Fibroblast of upper back skin (primary cell): Measurements from ENCODE around the gene PARD6G.
A peak's percentile ranks its signal among the peaks of the same experiment; 100 is the strongest.

Experiments
- DNase-seq: peaks from one replicate; pipeline ENCODE4 v3.0.0-alpha.2; 2013

PARD6G gene

DNA sequence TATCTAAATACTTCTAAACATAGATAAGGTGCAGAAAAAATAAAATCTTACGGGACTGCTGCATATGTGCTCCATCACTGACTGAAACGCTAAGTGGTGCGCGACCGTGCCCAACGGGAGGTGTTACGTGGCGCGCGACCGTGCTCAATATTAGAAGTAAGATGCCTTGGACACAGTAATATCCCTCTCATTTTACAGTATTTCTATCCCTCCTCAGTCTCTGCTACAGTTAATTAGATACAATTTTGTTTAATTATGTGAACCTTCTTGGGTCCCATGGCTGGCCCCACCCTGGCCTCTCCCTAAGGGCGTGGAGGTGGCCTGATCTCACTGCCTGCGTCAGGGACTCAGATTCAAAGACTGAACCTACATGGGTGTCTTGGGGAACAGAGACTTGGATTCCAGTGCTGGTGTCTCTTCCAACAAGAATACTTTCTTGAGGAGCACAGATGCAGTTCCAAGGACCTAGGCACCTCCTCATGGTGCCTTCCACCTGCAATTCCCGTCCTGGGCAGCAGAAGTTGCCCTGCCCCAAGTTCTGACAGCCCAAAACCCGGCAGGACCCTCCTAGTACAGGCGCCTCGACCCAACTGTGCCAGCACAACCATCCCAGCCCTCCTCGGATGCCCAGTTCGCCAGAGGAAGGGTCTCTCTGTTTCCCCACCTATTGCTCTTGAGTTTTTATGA lies 59.2 kb downstream of the PARD6G start:
- DNase-seq, result no peak

DNA sequence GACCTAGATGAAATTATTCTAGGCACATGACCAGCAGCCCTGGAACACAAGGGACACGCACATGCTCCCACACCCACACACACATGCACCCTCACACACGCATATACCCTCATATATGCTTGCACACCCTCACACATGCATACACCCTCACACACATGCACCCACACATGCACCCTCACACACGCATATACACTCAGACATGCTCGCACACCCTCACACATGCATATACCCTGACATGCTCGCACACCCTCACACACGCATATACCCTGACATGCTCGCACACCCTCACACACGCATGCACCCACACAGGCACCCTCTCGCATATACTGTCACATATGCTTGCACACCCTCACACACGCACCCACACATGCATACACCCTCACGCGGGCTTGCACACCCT lies 61.8 kb downstream of the PARD6G start:
- DNase-seq, result no peak

DNA sequence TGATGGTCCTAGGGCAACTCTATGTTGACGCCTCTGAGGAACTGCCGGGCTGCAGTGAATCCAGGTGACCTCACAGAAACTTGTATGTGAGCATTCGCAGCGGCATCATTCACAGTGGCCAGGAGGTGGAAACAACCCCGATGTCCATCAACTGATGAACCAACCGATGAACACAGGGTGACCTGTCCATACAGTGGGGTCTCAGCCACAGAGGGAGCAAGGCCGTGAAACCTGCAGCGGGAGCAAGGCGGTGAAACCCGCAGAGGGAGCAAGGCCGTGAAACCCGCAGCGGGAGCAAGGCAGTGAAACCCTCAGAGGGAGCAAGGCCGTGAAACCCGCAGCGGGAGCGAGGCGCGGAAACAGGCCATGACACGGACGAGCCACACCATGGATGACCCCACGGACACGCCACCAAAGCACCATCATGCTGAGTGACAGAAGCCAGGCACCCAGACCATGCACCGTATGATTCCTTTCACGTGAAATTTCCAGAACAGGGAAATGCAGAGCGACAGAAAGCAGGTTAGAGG lies 63.0 kb downstream of the PARD6G start:
- DNase-seq, result no peak

DNA sequence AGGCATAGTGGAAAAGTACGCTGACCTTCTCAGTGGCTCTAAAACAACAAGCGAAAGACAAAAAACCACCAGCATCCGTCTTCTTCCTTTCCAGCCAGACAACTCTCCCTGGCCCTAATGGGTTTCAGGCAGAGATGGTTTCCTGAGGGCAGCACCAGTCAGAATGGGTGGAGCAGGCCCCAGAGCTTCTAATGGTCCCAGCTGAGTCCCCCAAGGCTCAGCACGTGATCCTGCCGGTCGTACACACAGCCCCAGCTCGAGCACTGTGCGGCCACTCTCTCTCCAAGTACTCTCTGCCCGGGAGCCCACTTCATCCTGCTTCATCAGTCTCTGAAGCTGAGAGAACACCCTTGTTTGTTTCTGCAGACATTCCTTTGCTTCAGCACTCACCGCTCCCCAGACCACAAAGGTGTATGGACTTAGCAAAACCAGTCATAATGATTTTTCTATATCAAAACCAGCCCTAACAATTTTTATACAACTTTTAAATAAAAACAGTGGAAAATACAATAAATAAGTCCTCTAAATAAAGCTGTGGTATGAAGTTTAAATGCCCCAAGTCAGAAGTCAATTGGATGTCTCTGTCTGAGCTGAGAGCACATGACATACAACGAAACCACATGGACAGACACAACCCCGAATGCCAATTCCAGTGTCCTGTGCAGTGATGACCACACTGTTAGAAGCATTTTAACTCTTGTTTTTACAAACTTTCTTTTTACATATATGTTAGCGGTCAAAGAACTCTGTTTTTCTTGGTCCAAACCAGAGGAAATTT lies 63.9 kb downstream of the PARD6G start:
- no peak for DNase-seq

DNA sequence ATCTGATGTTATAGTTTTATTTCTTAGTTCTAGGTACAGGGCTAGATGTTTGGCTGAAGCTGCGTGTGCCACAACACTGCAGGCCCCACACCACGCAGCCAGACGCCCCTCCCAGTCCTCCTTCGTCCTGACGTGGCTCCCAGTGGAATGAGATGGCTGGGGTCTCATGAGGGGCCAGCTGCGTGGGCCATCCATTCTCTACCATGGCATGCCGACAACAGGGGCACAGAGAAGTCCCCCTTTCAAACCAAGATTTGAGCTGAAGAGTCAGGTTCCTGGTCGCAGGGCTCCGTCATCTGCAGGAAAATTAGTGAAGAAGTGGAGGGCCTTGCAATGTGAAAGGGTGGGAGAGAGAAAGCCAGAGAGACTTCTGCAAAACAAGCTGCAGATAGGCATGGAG lies 64.5 kb downstream of the PARD6G start:
- DNase-seq, result no peak

DNA sequence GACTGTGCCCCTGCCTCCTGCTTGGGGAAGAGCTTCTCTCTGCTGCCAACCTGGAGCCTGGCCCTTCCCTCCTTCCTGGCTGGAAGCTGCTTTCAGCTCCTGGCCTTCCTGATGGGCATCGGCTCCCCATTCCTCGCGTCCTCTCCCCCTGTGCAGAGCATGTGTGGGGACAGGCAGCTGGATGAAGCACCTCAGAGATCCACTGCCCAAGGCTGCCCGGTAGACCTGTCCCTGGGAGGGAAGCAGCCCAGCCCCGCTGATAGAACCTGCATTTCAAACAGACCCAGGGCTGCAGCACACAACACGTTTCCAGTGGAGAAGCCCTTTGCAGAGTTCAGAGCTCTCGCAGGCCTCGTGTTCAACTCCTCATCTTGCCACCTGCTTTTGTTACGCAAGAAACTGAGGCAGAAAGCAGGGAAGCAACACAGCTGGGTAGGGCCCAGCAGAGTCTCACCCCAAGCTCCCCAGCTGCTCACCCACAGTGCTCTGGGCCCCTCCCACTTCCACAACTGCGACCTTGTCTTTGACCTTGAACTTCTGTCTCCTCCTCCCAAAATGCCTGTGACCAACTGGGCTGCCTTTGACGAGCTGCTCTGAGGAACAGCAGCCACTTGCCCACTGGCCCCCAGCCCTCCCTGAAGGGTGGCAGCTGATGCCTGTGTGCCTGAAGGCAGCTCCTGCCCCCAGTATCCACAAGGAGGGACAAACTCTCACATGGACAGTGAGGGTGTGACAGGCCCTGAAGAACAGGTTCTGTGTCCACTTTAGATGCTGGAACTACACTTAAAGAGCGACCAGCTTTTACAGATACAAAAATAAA lies 65.5 kb downstream of the PARD6G start:
- no peak for DNase-seq

DNA sequence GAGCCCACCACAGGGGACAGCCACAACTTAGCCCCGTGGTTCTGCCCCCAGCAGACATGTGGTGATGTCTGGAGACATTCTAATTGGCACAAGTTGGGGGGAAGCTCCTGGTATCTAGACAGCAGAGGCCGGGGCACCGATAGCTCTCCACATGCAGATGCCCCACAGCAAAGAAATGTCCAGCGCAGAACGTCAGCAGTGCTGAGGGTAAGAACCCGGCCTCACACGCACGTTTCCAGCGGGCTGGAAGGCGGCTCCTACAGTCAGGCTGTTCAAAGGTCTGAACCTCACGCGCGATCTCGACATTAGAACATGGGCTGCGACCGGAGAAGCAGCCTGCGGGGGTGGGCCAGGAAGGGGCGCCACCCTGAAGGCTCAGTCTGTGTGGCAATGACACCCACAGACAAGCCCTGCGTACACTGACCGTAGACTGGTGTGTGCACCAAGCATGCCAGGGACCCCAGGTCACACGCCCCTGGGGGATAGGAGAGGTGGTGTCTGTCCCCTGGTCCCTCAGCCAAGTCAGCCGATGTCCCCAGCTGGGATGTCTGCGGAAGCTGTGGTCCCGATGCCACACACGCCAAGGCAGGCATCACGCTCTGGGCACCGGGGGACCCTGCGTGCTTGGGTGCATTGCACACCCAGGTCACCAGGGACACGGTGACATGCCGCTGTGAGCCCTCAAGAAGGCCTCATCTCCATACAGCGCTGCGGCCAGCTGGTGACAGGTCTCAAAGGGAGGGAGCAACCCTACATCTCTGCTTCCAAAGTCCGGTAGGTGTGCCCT lies 66.3 kb downstream of the PARD6G start:
- no peak for DNase-seq

DNA sequence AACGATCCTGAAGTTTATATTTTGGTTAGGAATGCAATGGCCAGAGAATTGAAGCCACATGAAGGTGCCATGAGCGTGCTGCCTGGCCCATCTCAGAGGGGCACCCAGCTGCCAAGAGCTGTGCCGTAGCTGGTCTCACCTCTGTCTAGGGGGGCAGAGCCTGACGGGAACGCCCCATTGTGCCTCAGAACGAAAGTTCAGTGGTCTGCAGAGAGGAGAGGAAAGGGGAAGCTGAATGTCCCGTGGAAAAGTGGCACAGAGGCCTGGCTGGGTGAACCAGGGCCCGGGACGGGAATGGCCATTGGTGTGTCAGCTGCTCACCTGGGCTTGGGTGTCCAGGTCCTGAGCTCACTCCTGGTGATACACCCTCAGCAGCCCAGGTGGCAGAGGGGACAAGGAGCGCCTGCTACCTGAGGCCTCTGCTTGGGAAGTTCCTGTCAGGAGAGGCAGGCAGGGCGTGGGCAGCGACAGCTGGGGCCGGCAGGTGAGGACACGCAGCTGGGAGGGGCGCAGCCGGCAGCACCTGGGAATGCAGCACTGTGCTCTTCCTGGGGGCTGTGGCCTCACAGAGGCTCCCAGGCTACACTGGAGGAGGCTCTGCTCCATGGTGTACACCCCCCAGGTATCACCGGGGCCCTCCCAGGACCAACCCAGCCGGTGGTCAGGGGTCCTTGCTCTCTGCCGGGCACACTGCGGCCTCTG lies 67.3 kb downstream of the PARD6G start:
- no peak for DNase-seq

DNA sequence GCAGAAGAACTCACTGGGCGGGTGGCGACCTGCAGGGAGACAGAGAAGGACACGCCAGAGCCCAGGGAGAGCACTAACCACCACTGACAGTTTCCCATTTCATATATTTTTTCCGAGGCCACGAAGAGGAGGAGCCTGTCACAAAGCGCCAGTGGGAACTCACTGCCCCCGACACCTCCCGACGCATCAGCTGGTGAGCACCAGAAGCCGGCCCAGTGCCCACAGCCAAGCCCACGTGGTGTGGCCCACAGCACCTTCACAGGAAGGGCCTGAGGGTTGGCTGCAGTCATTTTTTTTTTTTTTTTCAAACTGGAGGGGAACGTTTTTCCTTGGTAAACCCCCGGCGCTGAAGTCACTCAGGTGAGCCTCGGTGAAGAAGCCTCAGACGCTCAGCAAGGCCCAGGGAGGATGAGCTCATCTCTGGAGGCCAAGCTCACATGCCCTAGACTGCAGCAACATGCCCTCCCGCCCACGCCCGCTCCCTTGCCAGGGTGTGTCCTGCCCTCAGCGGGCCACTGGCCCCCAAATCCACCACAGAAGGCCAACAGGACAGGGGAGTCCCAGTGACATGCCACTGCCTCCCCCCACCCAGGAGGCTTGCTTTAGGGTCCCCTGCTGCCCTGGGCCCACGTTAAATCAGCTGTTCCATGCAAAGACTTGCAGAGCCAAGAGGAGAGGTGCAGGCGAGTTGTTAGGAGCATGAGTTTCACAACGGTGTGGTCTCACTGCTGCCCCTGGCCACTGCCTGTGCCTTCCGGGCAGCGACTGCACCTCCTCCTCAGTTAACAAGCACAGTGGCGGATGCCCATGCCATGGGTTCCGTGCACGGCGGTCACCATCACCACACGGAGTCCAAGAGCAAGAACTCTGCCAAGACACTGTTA lies 68.1 kb downstream of the PARD6G start:
- no peak for DNase-seq

DNA sequence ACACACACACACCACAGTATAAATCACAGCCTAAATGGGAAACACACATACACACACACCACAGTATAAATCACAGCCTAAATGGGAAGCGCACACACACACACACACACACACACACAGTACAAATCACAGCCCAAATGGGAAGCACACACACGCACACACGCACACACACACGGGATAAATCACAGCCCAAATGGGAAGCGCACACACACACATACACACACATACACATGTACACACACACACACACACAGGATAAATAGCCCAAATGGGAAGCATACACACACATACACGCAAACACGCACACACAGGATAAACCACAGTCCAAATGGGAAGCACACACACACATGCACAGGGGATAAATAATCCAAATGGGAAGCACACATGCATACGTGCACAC lies 70.2 kb downstream of the PARD6G start:
- DNase-seq, result no peak

DNA sequence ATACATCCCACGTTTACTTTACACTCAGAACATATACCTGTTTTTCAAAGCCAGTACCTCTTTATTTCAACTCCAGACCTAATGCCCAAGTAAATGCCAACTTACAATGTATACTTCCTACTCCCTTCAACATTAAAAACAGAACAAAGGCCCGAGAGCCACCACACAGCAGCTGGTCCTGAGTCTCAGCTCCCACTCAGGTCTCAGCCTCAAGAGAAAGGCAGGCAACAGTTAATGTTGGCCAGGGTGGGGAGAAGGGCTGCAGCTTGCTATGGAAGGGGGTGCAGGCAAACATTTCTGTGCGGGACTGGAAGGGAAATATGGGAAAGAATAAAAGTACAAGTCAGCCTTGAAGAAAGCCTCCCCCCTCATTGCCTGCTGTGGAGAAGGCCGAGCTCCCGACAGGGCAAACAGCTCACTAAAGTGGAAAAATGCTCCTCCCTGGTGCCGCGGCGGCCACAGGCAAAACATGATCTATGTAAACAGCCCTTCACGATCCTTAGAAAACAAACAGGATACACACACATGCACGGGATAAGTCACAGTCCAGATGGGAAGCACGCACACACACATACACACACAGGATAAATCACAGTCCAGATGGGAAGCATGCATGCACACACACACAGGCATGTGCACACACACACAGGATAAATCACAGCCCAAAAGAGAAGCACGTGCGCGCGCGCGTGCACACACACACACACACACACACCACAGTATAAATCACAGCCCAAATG lies 70.8 kb downstream of the PARD6G start:
- peak; percentile 40 for DNase-seq

DNA sequence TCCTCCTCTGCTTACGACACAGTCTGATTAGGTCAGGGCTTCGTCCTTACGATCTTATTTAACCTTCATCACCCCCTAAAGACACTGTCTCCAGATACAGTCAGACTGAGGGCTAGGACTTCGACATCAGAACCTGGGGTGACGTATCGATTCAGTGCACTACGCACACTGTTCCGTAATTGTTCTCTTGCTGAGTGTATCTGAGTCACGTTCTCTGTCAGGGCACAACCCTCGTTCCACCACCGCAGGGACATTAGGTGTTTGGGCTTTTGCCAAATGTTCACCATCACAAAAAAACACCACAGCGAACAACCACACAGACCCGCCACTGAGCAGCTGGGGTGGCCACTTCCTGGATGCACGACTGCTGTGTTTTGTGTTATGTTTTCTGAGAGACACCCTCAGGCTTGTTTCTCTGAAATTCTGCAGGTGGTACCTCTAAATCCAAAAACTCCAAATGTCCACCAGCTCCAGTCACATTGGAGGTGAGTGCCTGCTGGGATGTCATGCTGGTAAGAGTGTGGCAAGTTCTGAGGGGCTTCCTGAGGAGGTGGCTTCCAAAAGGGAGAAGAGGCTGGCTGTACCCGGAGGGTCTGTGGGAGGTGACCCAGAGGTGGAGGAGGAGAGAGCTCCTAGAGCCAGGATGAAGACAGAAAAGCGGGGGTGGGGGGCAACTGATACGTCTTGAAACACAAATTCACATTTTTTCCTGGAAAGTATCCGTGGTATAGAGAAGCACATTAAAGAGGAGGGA lies 71.7 kb downstream of the PARD6G start:
- no peak for DNase-seq

DNA sequence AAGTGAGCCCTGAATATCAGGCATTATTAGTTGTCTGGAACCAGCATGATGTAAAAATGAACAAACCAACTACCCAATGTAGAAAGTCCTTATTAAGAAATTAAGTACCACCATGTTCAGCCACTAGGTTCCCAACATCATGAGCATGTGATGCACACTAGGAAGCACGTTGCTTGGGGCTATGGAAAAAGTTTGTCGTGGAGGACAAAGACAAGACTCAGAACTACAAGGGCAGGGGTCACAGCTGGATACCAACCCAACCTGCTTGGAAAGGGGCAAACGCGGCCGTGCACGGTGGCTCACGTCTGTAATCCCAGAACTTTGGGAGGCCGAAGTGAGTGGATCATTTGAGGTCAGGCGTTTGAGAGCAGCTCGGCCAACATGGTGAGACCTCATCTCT lies 74.3 kb downstream of the PARD6G start:
- DNase-seq, result no peak

DNA sequence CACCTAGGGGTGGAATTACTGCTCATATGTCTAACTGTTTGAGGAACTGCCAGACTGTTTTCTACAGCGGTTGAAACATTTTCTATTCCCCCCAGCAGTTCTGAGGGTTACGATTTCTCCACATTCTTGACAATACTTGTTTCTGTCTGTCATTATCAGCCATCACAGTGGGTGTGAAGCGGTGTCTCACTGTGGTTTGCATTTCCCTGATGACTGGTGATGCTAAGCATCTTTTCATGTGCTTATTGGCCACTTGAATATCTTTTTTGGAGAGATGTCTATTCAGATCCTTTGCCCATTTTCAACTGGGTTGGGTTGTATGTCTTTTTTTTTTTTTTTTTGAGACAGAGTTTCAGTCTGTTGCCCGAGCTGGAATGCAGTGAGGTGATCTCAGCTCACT lies 75.3 kb downstream of the PARD6G start:
- peak; percentile 40 for DNase-seq

DNA sequence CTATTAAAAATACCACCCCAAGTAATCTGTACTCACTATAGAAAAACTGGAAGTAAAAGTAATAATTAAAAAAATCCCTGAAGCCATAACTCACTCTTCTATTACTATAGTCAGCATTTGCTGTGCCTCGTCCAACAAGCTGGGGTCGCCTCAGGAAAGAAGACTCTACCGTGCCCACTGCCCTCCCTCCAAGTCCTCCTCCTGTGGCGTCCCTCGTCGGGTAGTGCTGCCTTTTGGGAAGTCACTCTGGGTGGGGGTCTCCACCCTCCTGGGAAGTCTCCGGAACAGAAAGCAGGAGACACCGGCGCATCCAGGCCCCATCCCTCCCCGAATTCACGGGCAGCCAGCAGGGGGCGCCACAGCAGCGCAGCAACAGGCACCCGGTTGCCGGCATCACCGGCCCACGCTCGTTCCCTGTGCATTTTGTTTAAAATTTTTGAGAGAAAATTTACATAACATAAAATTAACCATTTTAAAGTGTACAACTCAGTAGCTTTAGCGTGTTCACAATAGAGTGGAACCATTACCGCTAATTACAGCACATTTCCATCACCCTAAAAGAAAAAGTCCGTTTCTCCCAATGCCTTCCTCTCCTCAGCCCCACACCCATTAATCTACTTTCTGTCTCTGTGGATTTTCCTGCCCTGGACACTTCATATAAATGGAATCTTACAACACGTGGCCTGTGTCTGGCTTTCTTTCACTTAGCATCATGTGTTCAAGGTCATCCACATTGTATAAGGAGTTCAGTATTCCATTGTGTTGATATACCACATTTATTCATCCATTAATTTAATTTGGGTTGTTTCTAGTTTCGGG lies 76.1 kb downstream of the PARD6G start:
- DNase-seq, result peak; percentile 78

DNA sequence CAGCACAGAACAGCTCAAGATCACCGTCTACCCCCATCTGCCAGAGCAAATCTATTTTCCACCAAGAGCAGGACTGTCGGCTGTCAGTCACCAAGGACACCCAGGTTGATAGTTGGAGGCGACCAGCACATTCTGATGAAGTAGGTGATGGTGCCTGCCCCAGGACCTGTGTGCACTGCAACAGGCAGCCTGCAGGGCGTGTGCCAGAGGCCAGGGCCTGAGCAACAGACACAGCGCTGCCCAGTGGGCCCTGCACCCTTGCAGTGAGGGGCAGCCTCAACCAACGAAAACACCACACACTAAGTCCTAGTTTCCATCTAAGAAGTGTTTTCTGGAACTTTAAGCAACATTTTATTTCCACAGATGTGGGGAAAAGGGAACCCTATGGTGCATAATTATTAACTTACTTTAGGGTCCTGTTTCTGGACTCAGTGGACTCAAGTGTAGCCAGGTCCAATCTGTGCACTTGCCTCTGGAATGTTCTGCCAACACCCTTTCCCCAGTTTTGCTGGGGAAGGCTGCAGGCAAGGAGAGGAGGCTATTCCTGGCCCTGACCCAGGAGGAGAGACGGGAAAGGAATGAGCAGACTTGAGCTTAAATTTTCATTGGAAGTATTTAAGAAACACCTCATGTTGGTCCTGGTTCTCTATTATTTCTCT lies 76.8 kb downstream of the PARD6G start:
- no peak for DNase-seq

DNA sequence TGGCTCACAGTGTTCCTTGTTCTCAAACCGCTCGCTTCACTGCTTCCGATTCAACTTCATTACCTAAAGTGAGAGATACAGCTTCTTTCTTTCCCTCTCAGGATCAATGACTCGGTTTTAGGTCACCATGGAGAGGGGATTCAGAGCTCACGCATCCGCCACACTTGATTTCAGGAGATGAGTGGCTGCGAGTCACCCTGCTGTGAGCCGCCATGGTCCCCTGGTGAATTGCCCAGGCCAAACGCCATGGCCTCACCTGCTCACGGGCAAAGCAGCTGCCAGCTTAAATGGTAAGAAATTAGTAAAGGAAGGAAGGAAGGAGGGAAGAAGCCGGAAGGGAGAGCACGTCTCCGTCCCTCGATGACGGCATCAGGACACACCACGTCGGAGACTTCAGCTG lies 77.7 kb downstream of the PARD6G start:
- no peak for DNase-seq

DNA sequence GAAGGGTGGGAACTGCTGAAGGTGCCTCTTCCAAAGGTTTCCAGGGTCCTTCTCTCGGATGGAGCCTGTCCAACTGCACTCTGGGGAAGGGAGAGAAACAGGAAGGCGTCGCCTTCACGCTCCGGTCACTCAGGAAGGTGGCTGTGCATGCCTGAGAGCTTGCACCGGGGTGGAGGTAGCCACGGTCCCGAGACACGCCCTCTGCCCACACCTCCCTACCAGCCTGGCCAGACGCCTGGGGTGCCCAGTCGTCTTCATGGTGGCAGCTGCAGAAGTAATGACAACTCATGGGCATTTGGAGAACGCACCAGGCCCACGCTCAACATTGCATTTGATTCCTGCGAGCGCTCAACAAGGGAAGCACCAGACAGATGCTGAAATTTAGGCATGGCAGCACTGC lies 78.3 kb downstream of the PARD6G start:
- DNase-seq, result no peak
